Peyer's patch (tissue), 4 donors: ENCODE results near the gene NLRC3.

Experiments used
- POLR2A ChIP-seq, 2 donors: fragments of 450-650 bp; IDR thresholded peaks; one replicate each; pipeline ENCODE4 v1.5.1; 2017; ENCODE audit warnings: antibody characterized with exemption in 2 of 2, mild to moderate bottlenecking in 2 of 2, moderate library complexity in 2 of 2
- TF ChIP-seq, protein P1 (sequence below), 6 experiments: fragments of 450-650 bp in 4 of 6; fragments of 200-600 bp in 2 of 6; sonication (generic) in 1 of 6; IDR thresholded peaks; one replicate each; pipeline ENCODE4 v1.5.1; 2017 to 2019; ENCODE audit warnings: antibody characterized with exemption in 6 of 6, mild to moderate bottlenecking in 3 of 6, moderate library complexity in 1 of 6

DNA sequence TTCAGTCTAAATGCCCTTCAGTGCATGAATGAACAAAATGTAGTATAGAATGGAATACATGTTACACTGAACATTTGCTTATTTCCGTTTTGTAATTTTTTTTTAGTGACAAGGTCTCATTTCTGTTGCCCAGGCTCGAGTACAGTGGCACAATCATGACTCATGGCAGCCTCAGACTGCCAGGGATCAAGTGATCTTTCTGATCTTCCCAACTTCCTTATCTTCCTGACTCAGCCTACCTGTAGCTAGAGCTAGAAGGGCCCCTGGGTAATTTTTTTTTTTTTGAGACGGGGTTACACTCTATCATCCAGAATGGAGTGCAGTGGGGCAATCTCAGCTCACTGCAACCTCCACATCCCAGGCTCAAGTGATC lies 41.6 kb upstream of the NLRC3 start:
- TF ChIP-seq, protein P1, sequence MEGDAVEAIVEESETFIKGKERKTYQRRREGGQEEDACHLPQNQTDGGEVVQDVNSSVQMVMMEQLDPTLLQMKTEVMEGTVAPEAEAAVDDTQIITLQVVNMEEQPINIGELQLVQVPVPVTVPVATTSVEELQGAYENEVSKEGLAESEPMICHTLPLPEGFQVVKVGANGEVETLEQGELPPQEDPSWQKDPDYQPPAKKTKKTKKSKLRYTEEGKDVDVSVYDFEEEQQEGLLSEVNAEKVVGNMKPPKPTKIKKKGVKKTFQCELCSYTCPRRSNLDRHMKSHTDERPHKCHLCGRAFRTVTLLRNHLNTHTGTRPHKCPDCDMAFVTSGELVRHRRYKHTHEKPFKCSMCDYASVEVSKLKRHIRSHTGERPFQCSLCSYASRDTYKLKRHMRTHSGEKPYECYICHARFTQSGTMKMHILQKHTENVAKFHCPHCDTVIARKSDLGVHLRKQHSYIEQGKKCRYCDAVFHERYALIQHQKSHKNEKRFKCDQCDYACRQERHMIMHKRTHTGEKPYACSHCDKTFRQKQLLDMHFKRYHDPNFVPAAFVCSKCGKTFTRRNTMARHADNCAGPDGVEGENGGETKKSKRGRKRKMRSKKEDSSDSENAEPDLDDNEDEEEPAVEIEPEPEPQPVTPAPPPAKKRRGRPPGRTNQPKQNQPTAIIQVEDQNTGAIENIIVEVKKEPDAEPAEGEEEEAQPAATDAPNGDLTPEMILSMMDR (IDR thresholded peaks at IDR 0.05), result no peak
- no peak for TF ChIP-seq POLR2A (IDR thresholded peaks at IDR 0.05)
